Activated CD8-positive, alpha-beta memory T cell treated with anti-CD3 and anti-CD28 coated beads for 4 hours (primary cell): ENCODE measurements around the gene DNAI1.
"Not testable (repeated sequence)": the region's sequence is repeated elsewhere in the genome, so short reads cannot be mapped to it uniquely, and the experiment has no call there.

Source experiments
- DNase-seq, 2 donors: peaks; one replicate each; pipeline ENCODE4 v3.0.0-alpha.2; 2020; ENCODE audit warnings: low read depth in 2 of 2

Gene DNAI1

GRCh38 chr9:34512131-34513078 is 53.8 kb downstream of the DNAI1 start:
- no peak for DNase-seq

DNA sequence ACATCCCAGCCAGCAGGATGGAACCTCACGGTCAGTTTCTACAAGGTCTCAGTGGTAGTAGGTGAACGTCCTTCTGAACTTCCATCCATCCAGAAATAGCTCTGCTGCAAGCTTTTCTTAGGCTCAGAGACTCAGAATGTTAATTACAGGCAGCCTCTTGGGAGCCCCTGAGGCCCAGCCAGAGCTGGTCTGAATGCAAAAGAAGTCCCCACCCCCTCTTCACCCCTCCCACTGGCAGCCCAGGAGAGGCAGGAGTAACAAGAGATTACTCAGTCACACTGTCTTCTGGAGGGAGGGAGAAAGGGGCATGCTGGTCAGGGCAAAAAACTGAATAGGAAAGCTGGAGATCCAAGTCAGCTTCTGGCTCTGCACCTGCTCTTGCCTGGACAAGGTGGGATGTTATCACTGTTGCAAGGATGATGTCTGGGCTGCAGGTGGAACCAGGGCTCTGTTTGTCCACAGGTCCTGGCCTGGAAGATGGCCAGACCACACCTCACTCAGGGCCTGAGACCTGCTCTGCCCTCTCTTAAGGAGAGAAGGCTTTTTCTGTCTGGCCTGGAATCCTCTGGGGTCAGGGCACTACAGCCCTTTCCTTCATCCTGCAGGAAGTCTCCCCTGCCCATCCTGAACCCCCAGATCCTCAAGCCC is 55.1 kb downstream of the DNAI1 start:
- DNase-seq, result no peak

DNA sequence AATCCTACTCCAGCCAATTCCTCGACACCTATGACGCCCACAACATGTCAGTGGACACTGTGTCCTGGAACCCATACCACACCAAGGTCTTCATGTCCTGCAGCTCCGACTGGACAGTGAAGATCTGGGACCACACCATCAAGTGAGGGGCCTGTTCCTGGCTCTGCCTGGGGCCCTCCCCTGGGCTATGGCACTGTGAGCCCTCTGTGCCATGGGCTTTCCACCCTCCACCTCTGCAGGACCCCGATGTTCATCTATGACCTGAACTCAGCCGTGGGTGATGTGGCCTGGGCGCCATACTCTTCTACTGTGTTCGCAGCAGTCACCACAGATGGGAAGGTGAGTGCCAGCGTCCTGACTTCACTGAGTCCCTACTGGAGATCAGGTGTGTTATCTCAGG is 55.8 kb downstream of the DNAI1 start:
- DNase-seq, result no peak

- DNase-seq, result no peak
Measured at GRCh38 chr9:34514816-34515215, 56.2 kb downstream of the DNAI1 start.

DNA sequence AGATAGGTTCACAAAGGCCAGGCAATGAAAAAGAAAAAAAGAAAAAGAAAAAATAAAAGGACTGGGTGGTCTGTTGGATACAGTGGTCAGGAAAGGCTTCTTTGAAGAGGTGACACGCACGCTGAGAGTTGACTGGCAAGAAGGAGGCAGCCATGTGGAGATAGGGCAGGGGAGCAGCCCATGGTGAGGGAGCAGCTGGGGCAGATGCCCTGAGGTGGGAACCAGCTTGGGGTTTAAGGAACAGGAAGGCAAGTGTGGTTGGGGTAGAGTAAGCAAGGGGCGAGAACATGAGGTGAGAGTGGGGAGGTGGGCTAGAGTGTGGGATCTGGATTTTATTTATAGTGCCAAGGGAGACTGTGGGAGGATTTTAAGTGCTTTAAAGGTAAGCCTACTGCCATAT is 57.4 kb downstream of the DNAI1 start:
- no peak for DNase-seq

DNA sequence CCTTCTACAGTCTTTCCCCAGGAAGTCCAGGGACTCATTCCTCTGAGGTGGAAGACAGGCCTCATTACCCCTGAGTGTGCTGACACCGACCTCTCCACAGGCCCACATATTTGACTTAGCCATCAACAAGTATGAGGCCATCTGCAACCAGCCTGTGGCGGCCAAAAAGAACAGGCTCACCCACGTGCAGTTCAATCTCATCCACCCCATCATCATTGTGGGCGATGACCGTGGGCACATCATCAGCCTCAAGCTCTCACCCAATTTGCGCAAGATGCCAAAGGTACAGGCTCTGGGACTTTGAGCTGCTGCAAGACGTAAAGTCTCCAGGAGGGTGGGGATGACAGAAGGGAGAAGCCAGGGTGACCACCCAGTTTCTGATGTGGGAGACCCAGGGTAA is 58.6 kb downstream of the DNAI1 start:
- DNase-seq, result no peak

GRCh38 chr9:34518110-34518616 is 59.6 kb downstream of the DNAI1 start:
- no peak for DNase-seq

DNA sequence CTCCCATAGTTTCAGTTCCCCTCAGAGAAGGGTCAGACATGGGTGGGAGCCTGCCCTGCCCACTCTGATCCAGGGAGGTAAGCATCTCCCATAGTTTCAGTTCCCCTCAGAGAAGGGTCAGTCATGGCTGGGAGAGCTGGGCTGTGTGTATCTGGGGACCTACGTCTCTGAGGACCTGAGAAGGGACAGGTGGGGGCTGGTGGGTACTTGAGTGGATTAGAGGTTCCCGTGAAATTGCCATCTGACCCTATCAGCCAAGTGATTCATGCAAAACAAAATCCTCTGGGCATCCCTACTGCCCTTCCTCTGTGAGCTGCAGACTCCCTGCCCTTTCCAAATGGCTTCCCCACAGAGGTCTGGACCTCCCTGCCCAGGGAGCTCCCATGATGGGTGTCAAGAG is 60.3 kb downstream of the DNAI1 start:
- no peak for DNase-seq

- DNase-seq, result no peak
Measured at GRCh38 chr9:34519321-34520020, 60.9 kb downstream of the DNAI1 start.

- DNase-seq, result no peak
Measured at GRCh38 chr9:34520096-34520495, 61.5 kb downstream of the DNAI1 start.

- DNase-seq, result no peak
Measured at GRCh38 chr9:34520505-34521385, 62.1 kb downstream of the DNAI1 start.

GRCh38 chr9:34521406-34522045 is 62.9 kb downstream of the DNAI1 start:
- no peak for DNase-seq

DNA sequence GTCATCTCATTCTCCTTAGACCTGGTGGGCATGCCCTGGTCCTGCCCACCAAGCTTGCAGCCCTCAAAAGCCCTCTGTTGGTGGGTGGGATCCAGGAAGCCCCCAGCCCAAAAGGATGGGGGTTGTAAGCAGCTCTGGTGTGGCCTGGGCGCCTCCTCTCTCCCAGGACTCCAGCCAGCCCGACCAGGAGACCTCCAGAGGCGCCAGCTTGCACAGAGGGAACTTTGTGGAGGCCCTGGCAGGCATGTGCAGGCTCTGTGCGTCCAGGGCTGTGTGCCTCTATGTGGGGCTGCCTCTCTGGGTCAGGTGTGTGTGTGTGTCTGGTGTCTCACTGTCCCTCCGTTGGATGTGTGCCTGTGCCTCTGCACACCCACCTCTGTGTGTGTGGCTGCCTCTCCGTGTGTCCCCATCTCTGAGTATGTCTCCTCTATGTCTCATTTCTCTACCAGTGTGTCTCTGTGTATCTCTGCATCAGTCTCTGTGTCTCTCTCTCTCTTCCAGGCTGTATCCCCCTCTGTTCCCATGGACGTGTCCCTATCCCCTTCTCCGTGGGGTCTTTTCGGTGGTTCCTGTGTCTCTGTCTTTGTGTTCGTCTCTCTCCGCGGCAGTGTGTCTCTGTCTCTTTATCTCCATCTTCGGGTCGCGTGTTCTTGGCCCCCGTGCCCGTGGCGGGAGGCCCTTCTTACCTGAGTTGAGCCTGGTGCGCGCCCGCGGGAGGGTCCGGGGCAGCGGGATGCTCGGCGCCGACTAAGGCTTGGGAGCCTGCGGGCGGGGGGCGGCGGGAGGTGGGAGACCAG is 63.7 kb downstream of the DNAI1 start:
- no peak for DNase-seq

DNA sequence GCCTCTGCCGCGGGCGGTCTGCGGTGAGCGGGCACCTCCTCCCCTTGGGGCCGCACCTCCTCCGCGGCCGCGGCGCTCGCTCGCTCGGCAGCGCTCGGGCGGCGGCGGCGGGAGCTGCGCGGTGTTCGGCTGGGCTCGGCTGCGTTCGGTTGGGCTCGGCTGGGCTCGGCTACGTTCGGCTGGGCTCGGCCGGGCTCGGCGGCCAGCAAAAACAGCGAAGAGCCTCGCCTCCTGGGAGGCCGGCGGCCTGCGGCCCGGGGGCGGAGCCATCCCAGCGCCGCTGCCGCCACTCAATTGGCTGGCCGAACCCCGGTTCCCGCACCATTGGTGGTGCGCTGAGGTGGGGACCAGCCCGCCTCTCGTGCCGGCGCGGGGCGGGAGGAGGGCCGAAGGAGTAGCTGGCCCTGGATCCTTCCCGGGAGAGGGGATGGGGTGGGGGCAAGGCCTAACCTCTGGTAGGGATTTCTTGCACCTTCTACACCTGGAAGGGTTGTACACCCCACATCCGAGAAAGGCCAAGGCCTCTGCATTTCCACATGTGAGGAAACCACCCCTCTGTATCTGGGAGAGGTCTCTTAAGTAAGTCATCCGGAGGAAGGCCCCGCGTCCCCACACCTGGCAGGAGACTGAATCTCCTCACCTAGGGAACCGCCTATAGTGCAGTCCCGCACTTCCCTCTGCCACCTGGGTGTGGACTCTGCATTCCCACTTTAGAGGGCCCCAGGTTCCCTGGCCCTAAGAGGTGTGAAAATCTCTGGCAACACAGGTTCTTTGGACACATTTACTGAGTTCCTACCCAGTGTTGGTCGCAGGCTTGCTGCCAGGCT is 64.6 kb downstream of the DNAI1 start, which contains the start of gene ENHO:
TSS of gene ENHO (minus strand) at position 20 of the 827 bp plus-strand sequence. CDS start 1,295 bp downstream, outside the sequence.
- peak; percentile 68 to 71 for DNase-seq

GRCh38 chr9:34524349-34524748 is 65.7 kb downstream of the DNAI1 start:
- DNase-seq, result no peak

DNA sequence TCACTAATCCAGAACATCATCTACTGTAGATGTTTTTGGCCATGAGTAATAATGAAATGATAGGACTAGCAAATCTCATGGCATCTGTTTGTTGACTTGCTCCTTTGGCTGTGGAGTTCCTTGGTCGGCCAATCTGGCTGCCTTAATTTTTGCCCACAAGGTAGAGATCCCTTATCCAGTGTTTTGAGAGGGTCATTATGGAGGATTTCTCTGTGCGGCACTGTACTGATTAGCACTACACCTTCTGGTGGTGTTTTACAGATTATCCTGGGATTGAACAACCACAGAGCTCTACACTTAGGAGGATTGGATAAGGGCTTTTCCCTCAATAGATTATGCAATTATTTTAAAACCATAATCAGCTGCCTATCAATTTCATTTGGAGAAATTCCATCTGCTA is 67.4 kb downstream of the DNAI1 start:
- no peak for DNase-seq

DNA sequence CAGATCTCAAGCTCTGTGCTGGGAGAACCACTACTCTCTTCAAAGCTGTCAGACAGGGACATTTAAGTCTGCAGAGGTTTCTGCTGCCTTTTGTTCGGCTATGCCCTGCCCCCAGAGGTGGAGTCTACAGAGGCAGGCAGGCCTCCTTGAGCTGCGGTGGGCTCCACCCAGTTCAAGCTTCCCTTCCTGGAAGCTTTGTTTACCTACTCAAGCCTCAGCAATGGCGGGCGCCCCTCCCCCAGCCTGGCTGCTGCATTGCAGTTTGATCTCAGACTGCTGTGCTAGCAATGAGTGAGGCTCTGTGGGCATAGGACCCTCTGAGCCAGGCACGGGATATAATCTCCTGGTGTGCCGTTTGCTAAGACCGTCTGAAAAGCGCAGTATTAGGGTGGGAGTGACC is 73.4 kb downstream of the DNAI1 start:
- DNase-seq, result not testable (repeated sequence)

DNA sequence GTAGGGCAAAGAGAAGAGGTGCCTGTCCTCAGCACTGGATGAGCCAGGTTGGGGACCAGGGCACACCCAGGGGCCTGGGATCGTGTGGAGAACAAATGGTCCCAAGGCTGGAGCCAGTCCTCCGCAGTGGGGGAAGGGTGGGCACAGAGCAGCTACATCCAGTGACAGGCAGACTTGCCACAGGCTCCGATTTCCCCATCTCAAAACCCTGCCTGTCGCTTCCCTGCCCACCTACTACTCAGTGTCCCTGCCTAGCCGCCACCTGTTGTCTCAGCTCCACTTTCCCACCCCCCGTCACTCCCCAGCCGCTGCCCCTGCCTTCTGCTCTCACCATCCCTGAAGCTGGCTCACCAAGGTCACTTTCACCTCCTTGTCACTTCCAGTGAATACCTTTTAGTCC is 78.1 kb downstream of the DNAI1 start:
- no peak for DNase-seq

GRCh38 chr9:34540827-34541226 is 82.2 kb downstream of the DNAI1 start:
- DNase-seq, result no peak
